IMR-90 (cell line): ENCODE measurements around the gene BRAP. TPM values are rescaled to one million over a fixed set of nuclear protein-coding genes. Genes with fewer than 3 reads are reported as not detected.

ENCODE experiments used
- ATAC-seq: fragments of 200-7000 bp; cut with Tn5 transposase; 2 replicates; pipeline ENCODE4 v1.9.1; 2020; ENCODE audit warnings: low read depth, mild to moderate bottlenecking, moderate library complexity
- BruUV-seq: library from RNA; stranded (reverse); fragments of 400-500 nt; replicated peaks from 2 replicates; lab custom pipeline; 2021; lab: Mats Ljungman, UMichigan
- CTCF ChIA-PET: fragments of 300-600 bp; formaldehyde crosslinking; extraction: SDS; loops from one replicate; lab custom pipeline; 2021; ENCODE audit warnings: antibody characterized with exemption; lab: Yijun Ruan, JAX
- POLR2A ChIA-PET: fragments of 300-600 bp; sonication (Branson Sonifier 250); formaldehyde crosslinking; loops from one replicate; lab custom pipeline; 2022; ENCODE audit warnings: antibody characterized with exemption; ENCODE audit not compliant: unreplicated experiment; lab: Charles Lee
- DNase-seq: peaks from one replicate; pipeline ENCODE4 v3.0.0; 2013
- H2AFZ ChIP-seq: replicated peaks from 2 replicates; pipeline ENCODE3; 2013; ENCODE audit warnings: low read length, mild to moderate bottlenecking; ENCODE audit not compliant: poor library complexity
- H2AK5ac ChIP-seq: 2 replicates; pipeline ENCODE4 v1.6.1; 2013; ENCODE audit warnings: low read depth, low read length, inconsistent platforms
- H2AK9ac ChIP-seq: replicated peaks from 2 replicates; pipeline ENCODE3; 2013; ENCODE audit warnings: mild to moderate bottlenecking, low read depth, low read length, moderate library complexity; ENCODE audit not compliant: poor library complexity
- H2BK120ac ChIP-seq: 2 replicates; pipeline ENCODE4 v1.6.1; 2013; ENCODE audit warnings: low read depth, low read length, inconsistent platforms
- H2BK15ac ChIP-seq: 3 replicates; pipeline ENCODE4 v1.6.1; 2013; ENCODE audit warnings: low read depth, low read length, inconsistent platforms
- H2BK20ac ChIP-seq: 2 replicates; pipeline ENCODE4 v1.6.1; 2013; ENCODE audit warnings: low read depth, mild to moderate bottlenecking, inconsistent platforms, low read length, moderate library complexity
- H2BK5ac ChIP-seq: 2 replicates; pipeline ENCODE4 v1.6.1; 2013; ENCODE audit warnings: mild to moderate bottlenecking, low read depth, low read length, inconsistent platforms; ENCODE audit not compliant: poor library complexity, severe bottlenecking
- H3K14ac ChIP-seq: replicated peaks from 2 replicates; pipeline ENCODE4 v1.6.1; 2013; ENCODE audit warnings: low read depth, low read length, inconsistent platforms
- H3K18ac ChIP-seq: 2 replicates; pipeline ENCODE4 v1.6.1; 2013; ENCODE audit warnings: low read depth, low read length, control low read depth
- H3K23ac ChIP-seq: 2 replicates; pipeline ENCODE4 v1.6.1; 2013; ENCODE audit warnings: low read depth, low read length, inconsistent platforms
- H3K27ac ChIP-seq: 2 replicates; pipeline ENCODE4 v1.5.1; 2013; ENCODE audit warnings: mild to moderate bottlenecking, control low read depth, low read length; ENCODE audit not compliant: insufficient read depth
- H3K27me3 ChIP-seq: 2 replicates; pipeline ENCODE4 v1.6.1; 2013; ENCODE audit warnings: low read length; ENCODE audit not compliant: control insufficient read depth, insufficient read depth
- H3K36me3 ChIP-seq: 2 replicates; pipeline ENCODE4 v1.6.1; 2013; ENCODE audit warnings: low read length, mixed read lengths; ENCODE audit not compliant: control insufficient read depth, insufficient read depth
- H3K4ac ChIP-seq: 2 replicates; pipeline ENCODE4 v1.6.1; 2013; ENCODE audit warnings: low read depth, low read length, inconsistent platforms
- H3K4me1 ChIP-seq: 2 replicates; pipeline ENCODE4 v1.6.1; 2013; ENCODE audit warnings: low read length, mixed read lengths; ENCODE audit not compliant: control insufficient read depth, insufficient read depth
- H3K4me2 ChIP-seq: 2 replicates; pipeline ENCODE4 v1.6.1; 2013; ENCODE audit warnings: low read depth, mild to moderate bottlenecking, control low read depth, low read length, moderate library complexity
- H3K4me3 ChIP-seq: 2 replicates; pipeline ENCODE4 v1.5.1; 2013; ENCODE audit warnings: low read depth, mild to moderate bottlenecking, control low read depth, low read length, moderate library complexity; ENCODE audit not compliant: insufficient read depth
- H3K56ac ChIP-seq: 2 replicates; pipeline ENCODE4 v1.6.1; 2013; ENCODE audit warnings: low read length, inconsistent platforms; ENCODE audit not compliant: insufficient read depth; ENCODE audit errors: extremely low read depth
- H3K79me1 ChIP-seq, 2 experiments: 2 replicates each; pipeline ENCODE4 v1.6.1; 2013; ENCODE audit warnings: low read length in 2 of 2, inconsistent platforms in 1 of 2, low read depth in 1 of 2
- H3K9ac ChIP-seq: 2 replicates; pipeline ENCODE4 v1.6.1; 2013; ENCODE audit warnings: low read depth, low read length, control low read depth
- H3K9me1 ChIP-seq: 2 replicates; pipeline ENCODE4 v1.6.1; 2013; ENCODE audit warnings: low read length, inconsistent platforms; ENCODE audit not compliant: insufficient read depth
- H3K9me3 ChIP-seq: 2 replicates; pipeline ENCODE4 v1.6.1; 2013; ENCODE audit warnings: low read length; ENCODE audit not compliant: control insufficient read depth, insufficient read depth
- H4K20me1 ChIP-seq: 2 replicates; pipeline ENCODE4 v1.6.1; 2013; ENCODE audit warnings: low read length, inconsistent platforms; ENCODE audit not compliant: insufficient read depth
- H4K5ac ChIP-seq: 2 replicates; pipeline ENCODE4 v1.6.1; 2013; ENCODE audit warnings: mild to moderate bottlenecking, low read depth, low read length, control low read depth
- H4K8ac ChIP-seq, 2 experiments: 2 replicates each; pipeline ENCODE4 v1.6.1; 2013; ENCODE audit warnings: low read depth in 2 of 2, low read length in 2 of 2, control low read depth in 1 of 2, inconsistent platforms in 1 of 2
- H4K91ac ChIP-seq: 2 replicates; pipeline ENCODE4 v1.6.1; 2013; ENCODE audit warnings: low read depth, low read length, inconsistent platforms; ENCODE audit not compliant: insufficient read depth
- CEBPB ChIP-seq: IDR thresholded peaks from 2 replicates; pipeline ENCODE4 v1.6.1; 2012; ENCODE audit warnings: low read depth, low read length, improper control_type of control experiment
- CHD1 ChIP-seq: IDR thresholded peaks from 2 replicates; pipeline ENCODE4 v1.6.1; 2012; ENCODE audit warnings: low read depth, low read length, improper control_type of control experiment
- MAFK ChIP-seq: IDR thresholded peaks from 2 replicates; pipeline ENCODE4 v1.6.1; 2012; ENCODE audit warnings: low read depth, low read length, improper control_type of control experiment
- MXI1 ChIP-seq: IDR thresholded peaks from 2 replicates; pipeline ENCODE4 v1.6.1; 2012; ENCODE audit warnings: low read depth, mild to moderate bottlenecking, low read length, moderate library complexity, borderline replicate concordance
- NFE2L2 ChIP-seq: fragments of 150-350 bp; IDR thresholded peaks from 2 replicates; pipeline ENCODE4 v1.6.1; 2016; ENCODE audit warnings: low read depth, mild to moderate bottlenecking, low read length
- POLR2A ChIP-seq: IDR thresholded peaks from 2 replicates; pipeline ENCODE4 v1.6.1; 2012; ENCODE audit warnings: mild to moderate bottlenecking, low read depth, low read length
- RFX5 ChIP-seq: IDR thresholded peaks from 2 replicates; pipeline ENCODE4 v1.8.0; 2012; ENCODE audit warnings: low read depth, mild to moderate bottlenecking, low read length, moderate library complexity
- WGBS, 2 experiments: methylation state at CpG; one replicate each; pipeline versions ENCODE4 v1.1.5 to v1.1.7; 2013; ENCODE audit warnings: missing lambda C conversion rate in 2 of 2; ENCODE audit not compliant: insufficient read length in 1 of 2; ENCODE audit errors: extremely low coverage in 2 of 2; 5-methylcytosine and 5-hydroxymethylcytosine counted together
- dilution Hi-C: fragments of 300-500 bp; cut with HindIII; formaldehyde crosslinking; loops from one replicate; pipeline ENCODE4 v1.14.3; 2018; ENCODE audit warnings: low sequenced_read_pairs; ENCODE audit not compliant: unreplicated experiment
- in situ Hi-C: fragments of 300-500 bp; cut with MboI; formaldehyde crosslinking; loops from 3 replicates; pipeline ENCODE4 v1.14.3; 2019; ENCODE audit warnings: low sequenced_read_pairs, inconsistent platforms, mixed read lengths
- intact Hi-C: fragments of 100-400 bp; cut with micrococcal nuclease; formaldehyde crosslinking; loops from 2 replicates; pipeline ENCODE4 v1.10.0; 2022
- polyA plus RNA-seq, 3 experiments: library from polyadenylated mRNA; depleted of rRNA; stranded (reverse); fragments of >200 nt; gene quantifications; 2 replicates each; pipeline ENCODE4 v1.2.3, GENCODE V29; 2012; ENCODE audit warnings: low replicate concordance in 1 of 3
- total RNA-seq: library from RNA; depleted of rRNA; stranded (reverse); fragments of >200 nt; gene quantifications from 2 replicates; pipeline ENCODE4 v1.2.3, GENCODE V29; 2012

The BRAP gene
- total and polyA plus RNA-seq, 2 of the 4 experiments (the other 2 are of a cell fraction), result 10.3 to 17.2 TPM

DNA sequence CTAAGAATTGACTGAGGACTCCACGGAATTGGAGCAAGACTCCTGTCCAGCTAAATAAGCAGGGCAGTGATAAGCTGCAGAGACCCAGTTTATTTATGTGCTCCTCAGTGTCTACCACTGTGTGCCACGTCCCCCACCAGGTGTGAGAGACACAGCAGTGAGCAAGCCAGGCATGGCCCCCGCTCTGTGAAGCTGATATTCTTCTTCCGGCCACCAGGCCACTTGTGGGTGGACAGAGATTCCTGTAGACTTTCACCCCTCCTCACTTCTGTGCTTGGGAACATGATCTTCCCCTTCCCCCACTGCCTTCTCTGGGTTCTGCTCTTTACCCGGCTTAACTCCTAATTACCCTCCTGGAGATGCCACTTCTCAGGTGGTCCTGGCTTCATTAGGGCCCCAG lies 21.3 kb downstream of the BRAP start:
- Histone ChIP-seq H4K8ac (no peak overlapping the region), H2BK15ac (no peak overlapping the region), H3K36me3 (peaks cover 45% of the 10 kb centered on the region), H2AK9ac (no peak overlapping the region), H3K4me2 (no peak overlapping the region), H2BK120ac (no peak overlapping the region), H2AFZ (no peak overlapping the region), H3K4me3 (no peak overlapping the region), H4K91ac (no peak overlapping the region), H3K27me3 (no peaks in the 10 kb centered on the region), H3K9me3 (no peaks in the 10 kb centered on the region), H2AK5ac (no peak overlapping the region), H3K9ac (no peak overlapping the region), H3K14ac (no peak overlapping the region), H3K56ac (no peak overlapping the region), H3K23ac (no peak overlapping the region), H3K27ac (no peak overlapping the region), H3K4ac (no peak overlapping the region), H3K18ac (no peak overlapping the region), H4K20me1 (no peaks in the 10 kb centered on the region), H3K79me1 (peaks cover 13 to 26% of the 10 kb centered on the region in 2 experiments), H2BK5ac (no peak overlapping the region), H2BK20ac (no peak overlapping the region), H4K5ac (no peak overlapping the region), H3K9me1 (no peaks in the 10 kb centered on the region), H3K4me1 (no peaks in the 10 kb centered on the region)
- dilution Hi-C loops (no loop called here), intact Hi-C loops (no loop called here), in situ Hi-C loops (no loop called here)
- no peak for DNase-seq
- ChIA-PET POLR2A (no interaction called here), CTCF (interaction anchor here (1.8 kb wide), 1 partner anchor 9 kb away, joined by 5 read pairs; no protein-coding TSS in a partner anchor)
- 100% methylated on average over 1 of the region's 5 CpGs; no CpG with 5 or more reads in 1 of the 2 experiments for WGBS, 2 experiments
- BruUV-seq, result no TSS peak
- TF ChIP-seq MXI1 (no peak), CEBPB (no peak), MAFK (no peak), NFE2L2 (no peak), RFX5 (no peak), POLR2A (no peak), CHD1 (no peak)
- no peak for ATAC-seq
